GM21529 (cell line): ENCODE measurements around the gene IRF9.

Source experiments
- ATAC-seq: cut with Tn5 transposase; IDR thresholded peaks from one replicate; pipeline ENCODE4 v1.9.1; 2021; ENCODE audit not compliant: unreplicated experiment

Gene IRF9

DNA sequence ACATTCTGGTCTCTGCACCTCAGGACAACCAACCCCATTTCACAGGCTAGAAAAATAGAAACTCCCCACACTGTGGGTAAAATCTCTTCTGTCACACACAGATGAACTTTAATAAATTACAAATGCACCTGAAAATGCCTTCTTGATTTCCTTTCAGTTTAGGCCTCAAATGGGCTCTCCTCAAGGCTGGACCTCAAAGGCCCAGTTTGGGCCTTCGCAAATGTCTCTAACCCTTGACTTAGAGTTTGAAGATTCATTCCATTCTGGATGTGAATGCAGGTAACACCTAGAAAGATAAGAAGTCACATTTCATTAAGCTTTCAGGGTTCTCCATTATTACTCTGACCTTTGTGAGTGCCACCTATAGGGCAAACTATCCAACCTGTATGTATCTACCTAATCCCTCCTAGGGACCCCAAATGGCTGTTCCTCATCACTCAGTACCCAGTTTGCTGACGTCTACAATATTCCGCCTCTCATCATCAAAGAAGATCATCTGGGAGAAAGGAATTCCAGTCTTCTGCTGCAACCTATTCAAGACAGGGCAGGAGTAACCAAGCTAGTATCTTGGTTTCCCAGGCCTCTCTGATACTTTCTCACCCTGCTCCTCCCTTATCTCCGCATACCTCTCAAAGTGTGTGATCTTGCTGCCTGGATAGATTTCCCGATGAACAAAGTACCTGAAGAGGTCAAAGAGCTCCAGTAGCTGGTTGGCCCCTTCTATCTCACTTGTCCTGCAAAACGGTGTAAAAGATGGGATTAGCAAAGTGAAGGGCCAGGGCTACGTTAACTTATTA is 53.0 kb downstream of the IRF9 start:
- no peak for ATAC-seq

- ATAC-seq: peak; percentile 56
These were observed 54.7 kb downstream of the IRF9 start, which contains the start of gene MDP1 for GRCh38 chr14:24215495-24216344. Gene MDP1, minus strand, starts transcription at chr14:24216066. Its CDS starts 111 bp downstream, at chr14:24215955.
